ENCODE measurements around the gene APMAP. TPM values are rescaled to one million over a fixed set of nuclear protein-coding genes. Genes with fewer than 3 reads are reported as not detected.

Gene APMAP
- polyA plus RNA-seq, 1 of the 3 experiments (the other 2 are of a cell fraction) = 107 TPM

GRCh38 chr20:24966317-24967012, 26.1 kb downstream of the APMAP start (continued):
- TF ChIP-seq FOSL2 (IDR thresholded peaks at IDR 0.05; ENCODE audit: borderline replicate concordance, low read depth) (no peak), MEF2A (IDR thresholded peaks at IDR 0.05; ENCODE audit: borderline replicate concordance, low read depth) (no peak), CHD2 (IDR thresholded peaks at IDR 0.05; ENCODE audit: low read length, partially characterized antibody) (no peak)

GRCh38 chr20:24965065-24965919, 27.3 kb downstream of the APMAP start:
- Histone ChIP-seq H3K36me3 (replicated peaks in 1 of 2; ENCODE audit: control insufficient read depth in 1 of 2, insufficient read depth in 2 of 2, low read length in 1 of 2) (peaks cover 16 to 78% of the 10 kb centered on the region in 2 experiments), H3K4me1 (ENCODE audit: control insufficient read depth in 1 of 2, insufficient read depth in 2 of 2, low read depth in 1 of 2, low read length in 1 of 2) (no peaks in the 10 kb centered on the region)

GRCh38 chr20:24964506-24964840, 28.1 kb downstream of the APMAP start:
- Histone ChIP-seq H3K36me3 (replicated peaks in 1 of 2; ENCODE audit: control insufficient read depth in 1 of 2, insufficient read depth in 2 of 2, low read length in 1 of 2) (peaks cover 10 to 75% of the 10 kb centered on the region in 2 experiments), H2AFZ (ENCODE audit: low read depth) (no peak overlapping the region)
- CTCF ChIA-PET = interaction anchor here (1.0 kb wide), 1 partner anchor 19 kb away, joined by 3 read pairs; no protein-coding TSS in a partner anchor
- TF ChIP-seq CTCF (IDR thresholded peaks at IDR 0.05) = no peak
- TF ChIP-seq IRF3 (IDR thresholded peaks at IDR 0.05; ENCODE audit: low read depth, low read length) = no peak
- no peak for TF ChIP-seq USF2 (IDR thresholded peaks at IDR 0.05; ENCODE audit: borderline replicate concordance, low read depth, low read length)
- TF ChIP-seq SMC3 (IDR thresholded peaks at IDR 0.05; ENCODE audit: low read depth, low read length) = no peak
- TF ChIP-seq GATA2 (CRISPR knock-in tag; IDR thresholded peaks at IDR 0.05) = no peak
- no peak for TF ChIP-seq FOXJ3 (CRISPR knock-in tag; IDR thresholded peaks at IDR 0.05)
- TF ChIP-seq CHD2 (IDR thresholded peaks at IDR 0.05; ENCODE audit: low read length, partially characterized antibody) = no peak
- TF ChIP-seq RCOR1 (IDR thresholded peaks at IDR 0.05; ENCODE audit: low read length) = no peak
- no peak for TF ChIP-seq ELF1 (IDR thresholded peaks at IDR 0.05)
- TF ChIP-seq MEF2A (IDR thresholded peaks at IDR 0.05; ENCODE audit: borderline replicate concordance, low read depth) = no peak

More at GRCh38 chr20:24965065-24965919, 27.3 kb downstream of the APMAP start:
- no peaks in the 10 kb centered on the region for H3K27me3 ChIP-seq (ENCODE audit: insufficient read depth)
- no peaks in the 10 kb centered on the region for H3K79me2 ChIP-seq (ENCODE audit: insufficient read depth)
- ChIA-PET POLR2A (no interaction called here), CTCF (interaction anchor here (1.0 kb wide), 1 partner anchor 18 kb away, joined by 3 read pairs; no protein-coding TSS in a partner anchor)
- WGBS (ENCODE audit: low lambda C conversion rate) = 97% methylated on average over 5 of the region's 7 CpGs
- H3K9ac ChIP-seq = no peak overlapping the region
- H3F3A ChIP-seq (replicated peaks; ENCODE audit: insufficient read depth) = no peaks in the 10 kb centered on the region
- H3K27ac ChIP-seq (ENCODE audit: low read depth in 2 of 2, low read length in 1 of 2) = no peak overlapping the region
- H4K20me1 ChIP-seq (ENCODE audit: insufficient read depth) = no peaks in the 10 kb centered on the region
- TF ChIP-seq TCF12 (IDR thresholded peaks at IDR 0.05) (no peak), TAF1 (IDR thresholded peaks at IDR 0.05; ENCODE audit: borderline replicate concordance, low read depth, low read length) (no peak), MEF2A (IDR thresholded peaks at IDR 0.05; ENCODE audit: borderline replicate concordance, low read depth) (no peak), USF2 (IDR thresholded peaks at IDR 0.05; ENCODE audit: borderline replicate concordance, low read depth, low read length) (no peak), NFIC (IDR thresholded peaks at IDR 0.05; ENCODE audit: borderline replicate concordance) (no peak), TEAD4 (IDR thresholded peaks at IDR 0.05; ENCODE audit: borderline replicate concordance, insufficient read depth) (no peak), NRF1 (IDR thresholded peaks at IDR 0.05; ENCODE audit: low read depth, low read length) (no peak), CHD2 (IDR thresholded peaks at IDR 0.05; ENCODE audit: low read length, partially characterized antibody) (no peak), RAD21 (IDR thresholded peaks at IDR 0.05; ENCODE audit: low read length) (no peak), SIN3A (IDR thresholded peaks at IDR 0.05; ENCODE audit: borderline replicate concordance, low read depth, low read length) (no peak), ELF1 (IDR thresholded peaks at IDR 0.05) (no peak), RCOR1 (IDR thresholded peaks at IDR 0.05; ENCODE audit: low read length) (no peak), FOXM1 (IDR thresholded peaks at IDR 0.05; ENCODE audit: low read depth) (no peak)
- H3K4me3 ChIP-seq (ENCODE audit: low read depth in 2 of 2, low read length in 1 of 2) = no peak overlapping the region
- no peak for DNase-seq
- H3K9me3 ChIP-seq = no peaks in the 10 kb centered on the region
- H3K9me2 ChIP-seq = no peaks in the 10 kb centered on the region
- no peak overlapping the region for H3K4me2 ChIP-seq
- no peak overlapping the region for H2AFZ ChIP-seq (ENCODE audit: low read depth)

More at GRCh38 chr20:24964506-24964840, 28.1 kb downstream of the APMAP start:
- no peaks in the 10 kb centered on the region for H3K9me3 ChIP-seq
- H3K4me1 ChIP-seq (ENCODE audit: control insufficient read depth in 1 of 2, insufficient read depth in 2 of 2, low read depth in 1 of 2, low read length in 1 of 2) = no peaks in the 10 kb centered on the region
- H3K9me2 ChIP-seq = no peaks in the 10 kb centered on the region
- no peak for DNase-seq
- no peaks in the 10 kb centered on the region for H3K79me2 ChIP-seq (ENCODE audit: insufficient read depth)
- H3K9ac ChIP-seq = no peak overlapping the region
- no peak overlapping the region for H3K4me3 ChIP-seq (ENCODE audit: low read depth in 2 of 2, low read length in 1 of 2)
- POLR2A ChIA-PET = no interaction called here
- H3K27ac ChIP-seq (ENCODE audit: low read depth in 2 of 2, low read length in 1 of 2) = no peak overlapping the region
- H3F3A ChIP-seq (replicated peaks; ENCODE audit: insufficient read depth) = no peaks in the 10 kb centered on the region
- 89% methylated on average over 9 of the region's 9 CpGs for WGBS (ENCODE audit: low lambda C conversion rate)
- H3K4me2 ChIP-seq = no peak overlapping the region
- no peaks in the 10 kb centered on the region for H4K20me1 ChIP-seq (ENCODE audit: insufficient read depth)
- no peaks in the 10 kb centered on the region for H3K27me3 ChIP-seq (ENCODE audit: insufficient read depth)
